ENCODE measurements around the gene FBXO17.

DNA sequence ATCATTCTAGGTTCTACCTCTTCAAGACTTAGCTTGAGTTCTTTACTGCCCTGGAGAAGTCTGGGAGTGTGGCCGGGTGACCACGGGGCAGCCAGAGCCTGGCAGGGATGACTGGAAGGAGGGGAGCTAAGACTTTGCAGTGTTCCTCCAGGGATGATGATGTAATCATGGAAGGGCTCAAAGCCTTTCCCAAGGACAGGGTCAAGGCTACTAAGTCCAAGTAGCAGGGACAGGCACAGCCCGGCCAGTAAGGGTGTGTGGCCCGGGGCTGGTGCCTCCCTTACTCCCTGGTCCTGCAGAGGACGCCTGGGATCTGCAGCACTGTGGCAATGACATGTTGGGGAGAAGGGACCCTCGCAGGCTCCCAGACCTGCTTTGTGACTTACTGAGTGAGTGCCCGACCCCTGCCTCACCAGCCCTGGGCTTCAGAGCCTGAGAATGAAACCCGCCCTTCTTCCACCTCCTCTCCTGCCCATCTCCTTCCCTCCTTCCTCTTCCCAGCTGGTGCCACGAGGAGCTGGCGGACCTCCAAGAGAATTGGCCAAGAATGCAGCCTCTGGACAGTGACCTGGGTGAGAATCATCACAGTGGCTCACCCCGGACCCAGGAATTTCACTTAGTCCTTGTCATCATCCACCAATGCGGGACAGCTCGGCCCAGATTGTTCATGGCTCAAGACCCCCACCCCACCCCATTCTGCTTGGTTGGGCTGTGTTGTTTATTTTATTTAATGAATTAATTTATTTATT is 15.6 kb upstream of the FBXO17 start:
- TF ChIP-seq, protein P1, sequence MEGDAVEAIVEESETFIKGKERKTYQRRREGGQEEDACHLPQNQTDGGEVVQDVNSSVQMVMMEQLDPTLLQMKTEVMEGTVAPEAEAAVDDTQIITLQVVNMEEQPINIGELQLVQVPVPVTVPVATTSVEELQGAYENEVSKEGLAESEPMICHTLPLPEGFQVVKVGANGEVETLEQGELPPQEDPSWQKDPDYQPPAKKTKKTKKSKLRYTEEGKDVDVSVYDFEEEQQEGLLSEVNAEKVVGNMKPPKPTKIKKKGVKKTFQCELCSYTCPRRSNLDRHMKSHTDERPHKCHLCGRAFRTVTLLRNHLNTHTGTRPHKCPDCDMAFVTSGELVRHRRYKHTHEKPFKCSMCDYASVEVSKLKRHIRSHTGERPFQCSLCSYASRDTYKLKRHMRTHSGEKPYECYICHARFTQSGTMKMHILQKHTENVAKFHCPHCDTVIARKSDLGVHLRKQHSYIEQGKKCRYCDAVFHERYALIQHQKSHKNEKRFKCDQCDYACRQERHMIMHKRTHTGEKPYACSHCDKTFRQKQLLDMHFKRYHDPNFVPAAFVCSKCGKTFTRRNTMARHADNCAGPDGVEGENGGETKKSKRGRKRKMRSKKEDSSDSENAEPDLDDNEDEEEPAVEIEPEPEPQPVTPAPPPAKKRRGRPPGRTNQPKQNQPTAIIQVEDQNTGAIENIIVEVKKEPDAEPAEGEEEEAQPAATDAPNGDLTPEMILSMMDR (IDR thresholded peaks at IDR 0.05; ENCODE audit: low read depth, low read length, missing input control), result no peak
- TF ChIP-seq HNF4G (IDR thresholded peaks at IDR 0.05) (no peak), EGR1 (IDR thresholded peaks at IDR 0.05; ENCODE audit: low read depth in 2 of 2) (no peak), JUND (IDR thresholded peaks at IDR 0.05) (no peak), RAD21 (IDR thresholded peaks at IDR 0.05) (no peak)
- TF ChIP-seq, protein P2, sequence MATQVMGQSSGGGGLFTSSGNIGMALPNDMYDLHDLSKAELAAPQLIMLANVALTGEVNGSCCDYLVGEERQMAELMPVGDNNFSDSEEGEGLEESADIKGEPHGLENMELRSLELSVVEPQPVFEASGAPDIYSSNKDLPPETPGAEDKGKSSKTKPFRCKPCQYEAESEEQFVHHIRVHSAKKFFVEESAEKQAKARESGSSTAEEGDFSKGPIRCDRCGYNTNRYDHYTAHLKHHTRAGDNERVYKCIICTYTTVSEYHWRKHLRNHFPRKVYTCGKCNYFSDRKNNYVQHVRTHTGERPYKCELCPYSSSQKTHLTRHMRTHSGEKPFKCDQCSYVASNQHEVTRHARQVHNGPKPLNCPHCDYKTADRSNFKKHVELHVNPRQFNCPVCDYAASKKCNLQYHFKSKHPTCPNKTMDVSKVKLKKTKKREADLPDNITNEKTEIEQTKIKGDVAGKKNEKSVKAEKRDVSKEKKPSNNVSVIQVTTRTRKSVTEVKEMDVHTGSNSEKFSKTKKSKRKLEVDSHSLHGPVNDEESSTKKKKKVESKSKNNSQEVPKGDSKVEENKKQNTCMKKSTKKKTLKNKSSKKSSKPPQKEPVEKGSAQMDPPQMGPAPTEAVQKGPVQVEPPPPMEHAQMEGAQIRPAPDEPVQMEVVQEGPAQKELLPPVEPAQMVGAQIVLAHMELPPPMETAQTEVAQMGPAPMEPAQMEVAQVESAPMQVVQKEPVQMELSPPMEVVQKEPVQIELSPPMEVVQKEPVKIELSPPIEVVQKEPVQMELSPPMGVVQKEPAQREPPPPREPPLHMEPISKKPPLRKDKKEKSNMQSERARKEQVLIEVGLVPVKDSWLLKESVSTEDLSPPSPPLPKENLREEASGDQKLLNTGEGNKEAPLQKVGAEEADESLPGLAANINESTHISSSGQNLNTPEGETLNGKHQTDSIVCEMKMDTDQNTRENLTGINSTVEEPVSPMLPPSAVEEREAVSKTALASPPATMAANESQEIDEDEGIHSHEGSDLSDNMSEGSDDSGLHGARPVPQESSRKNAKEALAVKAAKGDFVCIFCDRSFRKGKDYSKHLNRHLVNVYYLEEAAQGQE (IDR thresholded peaks at IDR 0.05), result no peak
- TF ChIP-seq, protein P3, sequence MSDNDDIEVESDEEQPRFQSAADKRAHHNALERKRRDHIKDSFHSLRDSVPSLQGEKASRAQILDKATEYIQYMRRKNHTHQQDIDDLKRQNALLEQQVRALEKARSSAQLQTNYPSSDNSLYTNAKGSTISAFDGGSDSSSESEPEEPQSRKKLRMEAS (IDR thresholded peaks at IDR 0.05), result no peak
